HG02610 (cell line): ENCODE data around the gene CAV1.

Experiments used
- ATAC-seq: cut with Tn5 transposase; IDR thresholded peaks from one replicate; pipeline ENCODE4 v1.9.1; 2021; ENCODE audit warnings: mild to moderate bottlenecking, moderate library complexity; ENCODE audit not compliant: unreplicated experiment

CAV1 gene

GRCh38 chr7:116554911-116555310 lies 30.1 kb downstream of the CAV1 start:
- ATAC-seq: no peak

GRCh38 chr7:116557066-116557585 lies 32.3 kb downstream of the CAV1 start:
- no peak for ATAC-seq

- no peak for ATAC-seq
These were observed 33.1 kb downstream of the CAV1 start for GRCh38 chr7:116557901-116558300.

- ATAC-seq: no peak
These were observed 35.5 kb downstream of the CAV1 start for GRCh38 chr7:116560021-116560970.

GRCh38 chr7:116561697-116562483 lies 37.1 kb downstream of the CAV1 start:
- ATAC-seq: no peak

- ATAC-seq: no peak
These were observed 37.8 kb downstream of the CAV1 start for GRCh38 chr7:116562529-116563121.

GRCh38 chr7:116565981-116566380 lies 41.1 kb downstream of the CAV1 start:
- ATAC-seq: no peak

GRCh38 chr7:116566666-116567065 lies 41.8 kb downstream of the CAV1 start:
- ATAC-seq: no peak

- ATAC-seq: no peak
These were observed 44.9 kb downstream of the CAV1 start for GRCh38 chr7:116569737-116570136.

- no peak for ATAC-seq
These were observed 45.5 kb downstream of the CAV1 start for GRCh38 chr7:116570306-116570705.

- ATAC-seq: no peak
These were observed 46.2 kb downstream of the CAV1 start for GRCh38 chr7:116571037-116571436.

GRCh38 chr7:116571552-116571951 lies 46.7 kb downstream of the CAV1 start:
- ATAC-seq: no peak

GRCh38 chr7:116572036-116572435 lies 47.2 kb downstream of the CAV1 start:
- ATAC-seq: no peak

GRCh38 chr7:116573541-116573940 lies 48.7 kb downstream of the CAV1 start:
- ATAC-seq: no peak

- ATAC-seq: no peak
These were observed 49.4 kb downstream of the CAV1 start for GRCh38 chr7:116574025-116574822.

- peak; percentile 63 for ATAC-seq
These were observed 51.0 kb downstream of the CAV1 start for GRCh38 chr7:116575853-116576252.

GRCh38 chr7:116576350-116577319 lies 51.8 kb downstream of the CAV1 start:
- ATAC-seq: peak; percentile 30

- ATAC-seq: peak; percentile 85
These were observed 52.6 kb downstream of the CAV1 start for GRCh38 chr7:116577320-116577871.

GRCh38 chr7:116578526-116578925 lies 53.7 kb downstream of the CAV1 start:
- no peak for ATAC-seq
